NT2/D1 (cell line): ENCODE results near the gene MBTPS1.

Source experiments
- DNase-seq: peaks from one replicate; pipeline ENCODE4 v3.0.0-alpha.2; 2011; ENCODE audit warnings: low read depth, low spot score
- H3K27me3 ChIP-seq: 2 replicates; pipeline ENCODE4 v1.6.0; 2011; ENCODE audit warnings: mild to moderate bottlenecking; ENCODE audit not compliant: insufficient read length, insufficient read depth
- H3K36me3 ChIP-seq: 2 replicates; pipeline ENCODE4 v1.6.1; 2011; ENCODE audit warnings: mild to moderate bottlenecking, low read length, mixed read lengths; ENCODE audit not compliant: insufficient read depth, insufficient read length
- H3K4me1 ChIP-seq: 2 replicates; pipeline ENCODE4 v1.5.1; 2011; ENCODE audit not compliant: insufficient read depth, insufficient read length
- H3K4me3 ChIP-seq: 2 replicates; pipeline ENCODE4 v1.5.1; 2011; ENCODE audit warnings: low read depth; ENCODE audit not compliant: insufficient read length
- H3K9ac ChIP-seq: 2 replicates; pipeline ENCODE4 v1.6.0; 2011; ENCODE audit warnings: low read depth; ENCODE audit not compliant: insufficient read length
- H3K9me3 ChIP-seq: 2 replicates; pipeline ENCODE4 v1.5.1; 2011; ENCODE audit warnings: mild to moderate bottlenecking, low read length; ENCODE audit not compliant: insufficient read depth
- SUZ12 ChIP-seq: IDR thresholded peaks from 2 replicates; pipeline ENCODE4 v1.6.1; 2011; ENCODE audit not compliant: insufficient read length, insufficient read depth; ENCODE audit errors: extremely low read depth
- YY1 ChIP-seq: IDR thresholded peaks from 2 replicates; pipeline ENCODE4 v1.6.1; 2011; ENCODE audit not compliant: insufficient read length, insufficient read depth
- ZNF274 ChIP-seq: IDR thresholded peaks from 2 replicates; pipeline ENCODE4 v1.6.1; 2011; ENCODE audit warnings: mild to moderate bottlenecking, low read depth, low read length

The MBTPS1 gene

GRCh38 chr16:84082110-84082509 lies 34.6 kb downstream of the MBTPS1 start:
- Histone ChIP-seq H3K27me3 (no peaks in the 10 kb centered on the region), H3K4me3 (no peak overlapping the region), H3K4me1 (no peaks in the 10 kb centered on the region), H3K36me3 (peaks cover 83% of the 10 kb centered on the region), H3K9me3 (no peaks in the 10 kb centered on the region), H3K9ac (no peak overlapping the region)
- TF ChIP-seq SUZ12: no peak
- no peak for TF ChIP-seq ZNF274
- TF ChIP-seq YY1: no peak
- DNase-seq: no peak

DNA sequence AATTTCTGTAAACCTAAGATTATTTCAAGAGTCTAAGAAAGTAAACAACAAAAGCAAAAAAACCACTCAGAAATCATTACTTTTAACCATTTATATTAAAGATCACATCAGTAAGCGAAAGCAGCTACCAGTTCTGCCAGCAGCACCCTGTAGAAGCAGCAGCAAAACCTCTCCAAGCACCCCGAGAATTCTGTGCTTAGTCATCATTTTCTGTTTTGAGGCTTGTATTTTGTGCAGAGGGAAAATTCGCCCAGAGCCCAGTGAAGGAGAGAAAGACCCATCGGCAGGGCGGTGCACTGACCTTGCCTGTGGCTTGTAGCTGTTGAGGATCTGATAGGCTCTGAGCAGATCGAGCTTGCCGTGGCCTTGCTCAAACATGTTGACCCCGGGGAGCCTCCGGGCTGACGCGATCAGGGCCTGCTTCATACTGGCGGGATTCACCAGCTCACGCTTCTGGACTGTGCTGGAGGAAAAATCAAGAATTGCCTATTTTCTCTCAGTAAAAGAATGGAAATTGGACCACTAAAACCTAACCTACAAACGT lies 35.2 kb downstream of the MBTPS1 start:
- no peak overlapping the region for H3K9ac ChIP-seq
- H3K4me3 ChIP-seq: no peak overlapping the region
- H3K9me3 ChIP-seq: no peaks in the 10 kb centered on the region
- H3K27me3 ChIP-seq: no peaks in the 10 kb centered on the region
- DNase-seq: no peak
- H3K4me1 ChIP-seq: no peaks in the 10 kb centered on the region
- peaks cover 83% of the 10 kb centered on the region for H3K36me3 ChIP-seq
- no peak for TF ChIP-seq ZNF274
- no peak for TF ChIP-seq SUZ12
- TF ChIP-seq YY1: no peak

GRCh38 chr16:84080813-84081212 lies 35.9 kb downstream of the MBTPS1 start:
- H3K4me3 ChIP-seq: no peak overlapping the region
- TF ChIP-seq SUZ12: no peak
- TF ChIP-seq YY1: no peak
- no peak for TF ChIP-seq ZNF274
- no peak overlapping the region for H3K9ac ChIP-seq
- H3K27me3 ChIP-seq: no peaks in the 10 kb centered on the region
- no peaks in the 10 kb centered on the region for H3K9me3 ChIP-seq
- peaks cover 82% of the 10 kb centered on the region for H3K36me3 ChIP-seq
- no peaks in the 10 kb centered on the region for H3K4me1 ChIP-seq
- DNase-seq: no peak

- H3K4me1 ChIP-seq: no peaks in the 10 kb centered on the region
- no peaks in the 10 kb centered on the region for H3K9me3 ChIP-seq
- TF ChIP-seq ZNF274 (no peak), SUZ12 (no peak), YY1 (no peak)
- H3K9ac ChIP-seq: no peak overlapping the region
- no peaks in the 10 kb centered on the region for H3K27me3 ChIP-seq
- no peak for DNase-seq
- H3K4me3 ChIP-seq: no peak overlapping the region
- H3K36me3 ChIP-seq: peaks cover 82% of the 10 kb centered on the region
These were observed 36.4 kb downstream of the MBTPS1 start for GRCh38 chr16:84080378-84080777.

- H3K9ac ChIP-seq: no peak overlapping the region
- no peak for DNase-seq
- no peak for TF ChIP-seq ZNF274
- TF ChIP-seq YY1: no peak
- no peak for TF ChIP-seq SUZ12
- no peak overlapping the region for H3K4me3 ChIP-seq
- peaks cover 85% of the 10 kb centered on the region for H3K36me3 ChIP-seq
- H3K4me1 ChIP-seq: no peaks in the 10 kb centered on the region
- H3K9me3 ChIP-seq: no peaks in the 10 kb centered on the region
- H3K27me3 ChIP-seq: no peaks in the 10 kb centered on the region
These were observed 37.1 kb downstream of the MBTPS1 start for GRCh38 chr16:84079664-84080063.

DNA sequence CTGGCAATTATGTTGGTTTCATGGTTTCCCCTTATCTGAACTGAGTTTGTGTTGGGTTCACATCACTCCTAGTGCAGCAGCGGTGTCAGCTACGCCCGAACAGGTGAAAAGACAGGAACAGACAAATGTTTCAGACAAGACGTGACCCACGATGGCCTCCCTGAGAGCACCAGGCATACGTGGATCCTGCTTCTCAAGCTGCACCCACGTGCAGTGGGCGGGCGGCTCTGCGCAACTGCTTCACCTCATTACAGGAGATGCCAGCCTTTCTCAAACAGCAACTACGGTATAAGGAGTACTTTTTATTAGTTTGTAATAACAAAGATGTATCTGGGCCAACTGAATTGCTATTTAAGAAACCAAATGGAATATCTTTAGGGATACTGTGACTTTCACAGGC lies 41.4 kb downstream of the MBTPS1 start:
- H3K27me3 ChIP-seq: no peaks in the 10 kb centered on the region
- no peak for TF ChIP-seq YY1
- no peak for TF ChIP-seq SUZ12
- no peak for TF ChIP-seq ZNF274
- DNase-seq: no peak
- peaks cover 80% of the 10 kb centered on the region for H3K36me3 ChIP-seq
- H3K9ac ChIP-seq: no peak overlapping the region
- H3K4me1 ChIP-seq: no peaks in the 10 kb centered on the region
- H3K9me3 ChIP-seq: no peaks in the 10 kb centered on the region
- H3K4me3 ChIP-seq: no peak overlapping the region

- Histone ChIP-seq H3K9ac (no peak overlapping the region), H3K27me3 (no peaks in the 10 kb centered on the region), H3K36me3 (peaks cover 80% of the 10 kb centered on the region), H3K4me3 (no peak overlapping the region), H3K9me3 (no peaks in the 10 kb centered on the region), H3K4me1 (no peaks in the 10 kb centered on the region)
- no peak for TF ChIP-seq SUZ12
- TF ChIP-seq YY1: no peak
- no peak for TF ChIP-seq ZNF274
- no peak for DNase-seq
These were observed 42.0 kb downstream of the MBTPS1 start for GRCh38 chr16:84074721-84075120.

DNA sequence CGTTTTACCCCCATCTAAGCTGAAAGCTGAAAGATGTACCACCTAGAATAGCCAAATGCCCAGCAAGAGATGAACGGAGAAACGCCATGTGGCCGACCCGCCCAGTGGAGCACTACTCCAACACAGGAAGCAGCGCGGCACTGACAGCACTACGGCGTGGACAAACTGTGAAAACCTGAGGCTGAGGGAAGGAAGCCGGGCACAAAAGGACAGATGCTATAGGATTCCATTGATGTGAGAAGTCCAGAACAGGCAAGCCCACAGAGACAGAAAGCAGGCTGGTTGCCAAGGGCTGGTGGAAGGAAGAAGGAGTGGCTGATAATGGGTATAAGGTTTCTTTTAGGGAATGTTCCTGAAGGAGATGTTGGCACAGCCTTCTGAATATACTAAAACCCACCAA lies 44.7 kb downstream of the MBTPS1 start:
- no peaks in the 10 kb centered on the region for H3K9me3 ChIP-seq
- H3K27me3 ChIP-seq: no peaks in the 10 kb centered on the region
- H3K9ac ChIP-seq: no peak overlapping the region
- no peak for DNase-seq
- H3K36me3 ChIP-seq: peaks cover 92% of the 10 kb centered on the region
- no peak overlapping the region for H3K4me3 ChIP-seq
- no peaks in the 10 kb centered on the region for H3K4me1 ChIP-seq
- TF ChIP-seq SUZ12: no peak
- no peak for TF ChIP-seq ZNF274
- TF ChIP-seq YY1: no peak
